Skeletal muscle tissue (tissue), 4 donors: ENCODE measurements around the gene GRM7. TPM values are rescaled to one million over a fixed set of nuclear protein-coding genes. Genes with fewer than 3 reads are reported as not detected.

Source experiments
- H3K27ac ChIP-seq: one replicate; pipeline ENCODE4 v1.7.0; 2013; ENCODE audit warnings: mild to moderate bottlenecking, low read depth, low read length, inconsistent platforms
- H3K27me3 ChIP-seq, 3 donors: one replicate each; pipeline ENCODE4 v1.7.0; 2013; ENCODE audit warnings: low read length in 3 of 3; ENCODE audit not compliant: control insufficient read depth in 3 of 3, insufficient read depth in 3 of 3
- H3K36me3 ChIP-seq, 3 donors: one replicate each; pipeline ENCODE4 v1.7.0; 2013; ENCODE audit warnings: low read length in 3 of 3; ENCODE audit not compliant: control insufficient read depth in 3 of 3, insufficient read depth in 3 of 3
- H3K4me1 ChIP-seq, 3 donors: one replicate each; pipeline ENCODE4 v1.7.0; 2013; ENCODE audit warnings: low read length in 3 of 3, mild to moderate bottlenecking in 3 of 3; ENCODE audit not compliant: control insufficient read depth in 3 of 3, insufficient read depth in 3 of 3
- H3K4me3 ChIP-seq, 3 donors: one replicate each; pipeline ENCODE4 v1.7.0; 2013; ENCODE audit warnings: low read length in 3 of 3
- H3K9ac ChIP-seq, 3 donors: one replicate each; pipeline ENCODE4 v1.7.0; 2013; ENCODE audit warnings: low read length in 3 of 3, mild to moderate bottlenecking in 3 of 3, moderate library complexity in 2 of 3, low read depth in 1 of 3
- H3K9me3 ChIP-seq, 3 donors: one replicate each; pipeline ENCODE4 v1.7.0; 2013; ENCODE audit warnings: low read length in 3 of 3; ENCODE audit not compliant: control insufficient read depth in 3 of 3
- total RNA-seq: library from RNA; depleted of rRNA; stranded (reverse); fragments of >200 nt; gene quantifications from one replicate; pipeline ENCODE4 v1.2.3, GENCODE V29; 2014
- donor health status: Osteomylitis.

GRM7 gene
- total RNA-seq, 1 donor from 2014 or later, result 1.0 TPM

- H3K9ac ChIP-seq, result peak overlapping the region in 1 of 3 donors; percentile 7
- H3K27ac ChIP-seq, result no peak overlapping the region
- H3K36me3 ChIP-seq, result no peaks in the 10 kb centered on the region
- H3K9me3 ChIP-seq, result no peaks in the 10 kb centered on the region
- H3K27me3 ChIP-seq, result no peaks in the 10 kb centered on the region
- no peaks in the 10 kb centered on the region for H3K4me1 ChIP-seq
- H3K4me3 ChIP-seq, result peak overlapping the region in 1 of 3 donors; percentile 34
Observed at GRCh38 chr3:7205535-7205934, 344.6 kb downstream of the GRM7 start.

- Histone ChIP-seq H3K4me3 (peak overlapping the region in 1 of 3 donors; percentile 34), H3K27me3 (no peaks in the 10 kb centered on the region), H3K9me3 (no peaks in the 10 kb centered on the region), H3K9ac (no peak overlapping the region), H3K4me1 (no peaks in the 10 kb centered on the region), H3K27ac (no peak overlapping the region), H3K36me3 (no peaks in the 10 kb centered on the region)
Observed at GRCh38 chr3:7205962-7206361, 345.0 kb downstream of the GRM7 start.

DNA sequence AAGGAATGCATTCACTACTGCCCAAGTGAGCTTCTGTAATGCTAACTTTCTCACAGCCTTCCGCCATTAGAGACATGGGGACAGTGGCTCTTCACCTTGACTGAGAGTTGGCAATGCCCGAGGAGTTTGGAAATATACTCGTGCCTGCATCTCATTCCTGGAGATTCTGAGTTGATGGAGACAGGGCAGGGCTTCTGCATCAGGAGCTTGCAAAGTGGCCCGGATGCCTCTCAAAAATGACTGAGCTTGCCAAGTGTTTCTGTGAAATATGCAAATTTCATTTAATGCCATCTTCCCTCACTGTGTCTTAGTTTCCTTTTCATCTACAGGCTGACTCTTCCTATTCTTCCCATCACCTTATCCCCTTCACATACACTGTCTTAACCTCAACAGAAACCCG lies 346.2 kb downstream of the GRM7 start:
- H3K4me3 ChIP-seq, result no peak overlapping the region
- no peak overlapping the region for H3K9ac ChIP-seq
- H3K27ac ChIP-seq, result no peak overlapping the region
- no peaks in the 10 kb centered on the region for H3K36me3 ChIP-seq
- H3K27me3 ChIP-seq, result no peaks in the 10 kb centered on the region
- no peaks in the 10 kb centered on the region for H3K9me3 ChIP-seq
- no peaks in the 10 kb centered on the region for H3K4me1 ChIP-seq

DNA sequence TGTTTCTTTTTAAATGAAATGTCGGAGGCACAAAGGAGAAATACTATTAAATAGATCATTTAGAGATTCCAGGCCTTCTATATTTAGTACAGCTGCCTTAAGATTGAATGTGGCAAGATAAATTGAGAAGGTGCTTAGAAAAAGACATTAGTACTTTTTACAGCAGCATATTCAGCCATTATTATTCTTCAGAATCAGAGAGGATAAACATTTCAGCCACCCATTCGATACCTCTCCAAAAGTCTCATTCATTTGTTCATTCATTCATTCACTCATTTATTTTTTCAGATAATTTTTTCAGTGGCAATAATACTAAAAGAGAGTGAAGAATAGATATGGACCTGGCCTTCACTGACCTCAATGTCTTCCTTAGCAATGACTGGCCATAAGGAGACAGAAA lies 347.0 kb downstream of the GRM7 start:
- Histone ChIP-seq H3K9ac (no peak overlapping the region), H3K4me3 (no peak overlapping the region), H3K9me3 (no peaks in the 10 kb centered on the region), H3K36me3 (no peaks in the 10 kb centered on the region), H3K4me1 (no peaks in the 10 kb centered on the region), H3K27me3 (no peaks in the 10 kb centered on the region), H3K27ac (no peak overlapping the region)

DNA sequence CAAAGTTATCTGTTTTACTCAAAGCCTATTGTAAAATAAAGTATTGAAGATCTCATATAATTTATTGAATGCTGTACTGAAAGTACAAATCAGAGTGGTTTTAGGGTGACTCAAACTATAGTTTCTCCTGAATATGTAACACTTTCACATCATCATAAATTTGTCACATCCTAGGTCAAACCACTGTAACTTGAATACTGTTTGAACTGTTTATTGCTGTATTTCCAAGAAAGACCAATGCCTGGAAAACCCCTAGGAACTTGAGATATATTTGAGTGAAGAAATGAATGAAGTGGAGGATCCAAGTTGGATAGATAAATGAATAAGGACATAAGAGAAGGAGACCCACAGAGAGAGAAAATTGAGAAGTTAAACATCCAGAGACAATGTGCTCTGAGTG lies 348.2 kb downstream of the GRM7 start:
- Histone ChIP-seq H3K27ac (no peak overlapping the region), H3K36me3 (no peaks in the 10 kb centered on the region), H3K27me3 (no peaks in the 10 kb centered on the region), H3K4me1 (no peaks in the 10 kb centered on the region), H3K4me3 (no peak overlapping the region), H3K9me3 (no peaks in the 10 kb centered on the region), H3K9ac (no peak overlapping the region)

- H3K27me3 ChIP-seq, result no peaks in the 10 kb centered on the region
- no peak overlapping the region for H3K9ac ChIP-seq
- no peaks in the 10 kb centered on the region for H3K36me3 ChIP-seq
- no peak overlapping the region for H3K4me3 ChIP-seq
- H3K9me3 ChIP-seq, result no peaks in the 10 kb centered on the region
- H3K4me1 ChIP-seq, result no peaks in the 10 kb centered on the region
- no peak overlapping the region for H3K27ac ChIP-seq
Observed at GRCh38 chr3:7211740-7212139, 350.8 kb downstream of the GRM7 start.

DNA sequence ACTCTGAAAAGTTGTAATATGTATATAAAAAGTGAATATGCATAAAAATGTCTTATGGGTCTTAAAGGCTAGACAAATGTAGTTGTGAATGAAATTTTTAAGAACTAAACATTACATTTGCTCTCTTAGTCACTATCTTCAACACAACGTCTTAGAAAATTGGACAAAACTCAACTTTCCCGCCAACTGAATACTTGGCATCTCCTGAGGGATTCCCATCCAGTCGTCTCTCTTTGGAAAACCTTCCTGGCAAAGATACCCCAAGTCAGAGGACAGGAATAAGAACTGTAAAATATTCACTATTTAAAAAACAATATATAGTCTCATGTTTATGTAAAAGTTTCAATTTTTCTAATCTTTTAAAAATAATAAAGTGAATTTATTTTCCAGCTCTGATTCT lies 354.8 kb downstream of the GRM7 start:
- Histone ChIP-seq H3K4me3 (no peak overlapping the region), H3K4me1 (no peaks in the 10 kb centered on the region), H3K9me3 (no peaks in the 10 kb centered on the region), H3K36me3 (no peaks in the 10 kb centered on the region), H3K27ac (no peak overlapping the region), H3K27me3 (no peaks in the 10 kb centered on the region), H3K9ac (no peak overlapping the region)

GRCh38 chr3:7226393-7226792 lies 365.5 kb downstream of the GRM7 start:
- no peaks in the 10 kb centered on the region for H3K27me3 ChIP-seq
- H3K36me3 ChIP-seq, result no peaks in the 10 kb centered on the region
- no peaks in the 10 kb centered on the region for H3K4me1 ChIP-seq
- no peak overlapping the region for H3K9ac ChIP-seq
- H3K27ac ChIP-seq, result no peak overlapping the region
- no peak overlapping the region for H3K4me3 ChIP-seq
- H3K9me3 ChIP-seq, result no peaks in the 10 kb centered on the region

DNA sequence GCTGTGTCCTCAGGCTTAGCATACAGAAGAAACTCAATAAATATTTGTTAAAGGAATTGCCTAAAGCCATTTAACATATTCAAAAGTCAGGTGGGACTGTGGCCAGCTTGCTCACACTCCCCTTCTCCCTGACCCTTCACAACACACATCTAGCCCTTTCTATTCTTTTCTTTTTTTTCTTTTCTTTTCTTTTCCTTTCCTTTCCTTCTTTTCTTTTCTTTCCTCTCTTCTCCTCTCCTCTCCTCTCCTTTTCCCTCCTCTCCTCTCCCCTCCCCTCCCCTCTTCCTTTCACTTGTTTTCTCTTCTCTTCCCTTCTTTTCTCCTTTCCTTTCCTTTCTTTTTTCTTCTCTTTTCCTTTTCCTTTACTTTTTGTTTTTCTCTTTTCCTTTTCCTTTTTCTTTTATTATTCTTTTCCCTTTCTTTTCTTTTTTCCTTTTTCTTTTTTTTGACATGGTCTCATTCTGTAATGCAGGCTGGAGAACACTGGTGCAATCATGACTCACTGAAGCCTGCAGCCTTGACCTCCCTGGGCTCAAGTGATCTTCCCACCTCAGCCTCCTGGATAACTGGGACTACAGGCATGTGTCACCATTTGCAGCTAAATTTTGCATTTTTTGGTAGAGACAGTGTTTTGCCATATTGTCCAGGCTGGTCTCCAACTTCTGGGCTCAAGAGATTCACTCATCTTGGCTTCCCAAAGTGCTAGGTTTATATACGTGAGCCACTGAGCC lies 377.8 kb downstream of the GRM7 start:
- H3K9ac ChIP-seq, result no peak overlapping the region
- no peaks in the 10 kb centered on the region for H3K27me3 ChIP-seq
- H3K27ac ChIP-seq, result no peak overlapping the region
- no peak overlapping the region for H3K4me3 ChIP-seq
- H3K36me3 ChIP-seq, result no peaks in the 10 kb centered on the region
- no peaks in the 10 kb centered on the region for H3K9me3 ChIP-seq
- H3K4me1 ChIP-seq, result no peaks in the 10 kb centered on the region

- H3K9ac ChIP-seq, result no peak overlapping the region
- H3K9me3 ChIP-seq, result no peaks in the 10 kb centered on the region
- no peaks in the 10 kb centered on the region for H3K36me3 ChIP-seq
- no peak overlapping the region for H3K4me3 ChIP-seq
- H3K27ac ChIP-seq, result no peak overlapping the region
- H3K4me1 ChIP-seq, result no peaks in the 10 kb centered on the region
- H3K27me3 ChIP-seq, result no peaks in the 10 kb centered on the region
Observed at GRCh38 chr3:7241584-7242302, 380.8 kb downstream of the GRM7 start.
